GM23248 (cell line): ENCODE data around the gene HPN.

Experiments used
- EZH2 ChIP-seq: fragments of 200-600 bp; sonication (generic); IDR thresholded peaks from 2 replicates; pipeline ENCODE4 v1.6.1; 2018; ENCODE audit warnings: antibody characterized with exemption, mild to moderate bottlenecking; ENCODE audit not compliant: insufficient read depth, poor library complexity, severe bottlenecking
- EZH2phosphoT487 ChIP-seq: fragments of 200-600 bp; sonication (generic); IDR thresholded peaks from 2 replicates; pipeline ENCODE4 v1.6.1; 2018; ENCODE audit warnings: antibody characterized with exemption, moderate library complexity, mild to moderate bottlenecking, low read depth; ENCODE audit not compliant: insufficient read depth

- TF ChIP-seq EZH2phosphoT487: no peak
- TF ChIP-seq EZH2: no peak
Measured at GRCh38 chr19:35015270-35015953, 26.1 kb upstream of the HPN start.
